ENCODE data around the gene RCVRN. TPM values are rescaled to one million over a fixed set of nuclear protein-coding genes. Genes with fewer than 3 reads are reported as not detected.

Gene RCVRN
- total and polyA plus RNA-seq, 2 of the 13 experiments (the other 11 are each of a cell fraction or from before 2014, with no cell fraction given), result not detected

- no peaks in the 10 kb centered on the region for H3K4me1 ChIP-seq (ENCODE audit: insufficient read depth, low read length)
- TF ChIP-seq ZFP36L1 (CRISPR knock-in tag; IDR thresholded peaks at IDR 0.05) (no peak), PBX3 (CRISPR knock-in tag; IDR thresholded peaks at IDR 0.05; ENCODE audit: borderline replicate concordance) (no peak), DRAP1 (CRISPR knock-in tag; IDR thresholded peaks at IDR 0.05) (no peak), REL (CRISPR knock-in tag; conservative IDR thresholded peaks at IDR 0.05) (no peak), GLI4 (CRISPR knock-in tag; IDR thresholded peaks at IDR 0.05; ENCODE audit: borderline replicate concordance) (no peak), ZNF431 (CRISPR knock-in tag; IDR thresholded peaks at IDR 0.05; ENCODE audit: borderline replicate concordance, low read depth) (no peak), MTA3 (CRISPR knock-in tag; IDR thresholded peaks at IDR 0.05) (no peak), RFX3 (CRISPR knock-in tag; IDR thresholded peaks at IDR 0.05) (no peak)
- 17% methylated on average over 8 of the region's 8 CpGs for WGBS (ENCODE audit: low lambda C conversion rate)
- H4K20me1 ChIP-seq (ENCODE audit: insufficient read depth, low read length), result no peaks in the 10 kb centered on the region
- H3K9me3 ChIP-seq (ENCODE audit: low read length), result no peaks in the 10 kb centered on the region
- H3K79me2 ChIP-seq (ENCODE audit: insufficient read depth, low read length), result no peaks in the 10 kb centered on the region
- no peak for FAIRE-seq
- peaks cover 0 to 16% of the 10 kb centered on the region in 2 experiments; a peak in 3 of 5 replicates for H3K27me3 ChIP-seq (ENCODE audit: control insufficient read depth in 1 of 2, insufficient read depth in 2 of 2, low read length in 2 of 2)
- H3K27ac ChIP-seq (ENCODE audit: extremely low read length, insufficient read depth, low read length), result no peak overlapping the region
- H3K9ac ChIP-seq (ENCODE audit: insufficient read depth, low read depth, low read length), result no peak overlapping the region
- intact Hi-C loops (cut with micrococcal nuclease; ENCODE audit: unreplicated experiment), result no loop called here
- DNase-seq (ENCODE audit: low spot score), result no peak
- no peak for ATAC-seq
- in situ Hi-C loops (cut with HindIII; ENCODE audit: extremely low pct_ligation_motif_present, low pct_unique_long_range_greater_than_20kb), result no loop called here
- H3K4me3 ChIP-seq (replicated peaks in 1 of 3; ENCODE audit: insufficient read depth in 1 of 3, low read depth in 2 of 3, low read length in 3 of 3), result no peak overlapping the region
- H3K36me3 ChIP-seq (replicated peaks in 1 of 2; ENCODE audit: control insufficient read depth in 1 of 2, insufficient read depth in 2 of 2, low read length in 2 of 2), result no peaks in the 10 kb centered on the region
- no peak overlapping the region for H2AFZ ChIP-seq (ENCODE audit: low read length)
- ChIA-PET CTCF (ENCODE audit: low intra/inter-chr PET ratio, low total read pairs) (no interaction called here), POLR2A (no interaction called here)
- BruUV-seq (replicated peaks), result no TSS peak
- no peak overlapping the region for H3K4me2 ChIP-seq (ENCODE audit: low read depth, low read length)
These were observed 4.3 kb downstream of the RCVRN start for GRCh38 chr17:9900784-9901183.

Data from HepG2 (cell line).